ENCODE measurements around the gene GRK5.

The GRK5 gene

GRCh38 chr10:119310806-119311205 is 103.4 kb downstream of the GRK5 start:
- H3K79me2 ChIP-seq: peaks cover 99% of the 10 kb centered on the region

GRCh38 chr10:119312241-119312640 is 104.9 kb downstream of the GRK5 start:
- Histone ChIP-seq H3K4me3 (ENCODE audit: low read depth, low read length) (no peak overlapping the region), H3K9me3 (ENCODE audit: control insufficient read depth, low read length) (no peaks in the 10 kb centered on the region), H3K9ac (no peak overlapping the region), H3K36me3 (ENCODE audit: control insufficient read depth, insufficient read depth, low read length) (no peaks in the 10 kb centered on the region), H2AFZ (no peak overlapping the region), H3K27me3 (ENCODE audit: control insufficient read depth, insufficient read depth, low read length) (no peaks in the 10 kb centered on the region), H3K4me2 (ENCODE audit: low read length) (no peak overlapping the region), H3K79me2 (peaks cover 99% of the 10 kb centered on the region), H3K27ac (no peak overlapping the region), H3K4me1 (peaks cover 15% of the 10 kb centered on the region)
- TF ChIP-seq CTCF (IDR thresholded peaks at IDR 0.05): no peak

More at GRCh38 chr10:119310806-119311205, 103.4 kb downstream of the GRK5 start:
- no peaks in the 10 kb centered on the region for H3K27me3 ChIP-seq (ENCODE audit: control insufficient read depth, insufficient read depth, low read length)
- no peaks in the 10 kb centered on the region for H3K36me3 ChIP-seq (ENCODE audit: control insufficient read depth, insufficient read depth, low read length)
- H2AFZ ChIP-seq: no peak overlapping the region
- H3K9me3 ChIP-seq (ENCODE audit: control insufficient read depth, low read length): no peaks in the 10 kb centered on the region
- no peak overlapping the region for H3K4me3 ChIP-seq (ENCODE audit: low read depth, low read length)
- H3K4me2 ChIP-seq (ENCODE audit: low read length): no peak overlapping the region
- no peak overlapping the region for H3K9ac ChIP-seq
- H3K27ac ChIP-seq: no peak overlapping the region
- no peak for TF ChIP-seq CTCF (IDR thresholded peaks at IDR 0.05)
- H3K4me1 ChIP-seq: peaks cover 15% of the 10 kb centered on the region

GRCh38 chr10:119313024-119313423 is 105.7 kb downstream of the GRK5 start:
- H3K36me3 ChIP-seq (ENCODE audit: control insufficient read depth, insufficient read depth, low read length): no peaks in the 10 kb centered on the region
- H3K9ac ChIP-seq: no peak overlapping the region
- H3K79me2 ChIP-seq: peaks cover 99% of the 10 kb centered on the region
- no peak overlapping the region for H3K4me3 ChIP-seq (ENCODE audit: low read depth, low read length)
- TF ChIP-seq CTCF (IDR thresholded peaks at IDR 0.05): no peak
- no peaks in the 10 kb centered on the region for H3K9me3 ChIP-seq (ENCODE audit: control insufficient read depth, low read length)
- no peak overlapping the region for H3K4me2 ChIP-seq (ENCODE audit: low read length)
- no peaks in the 10 kb centered on the region for H3K27me3 ChIP-seq (ENCODE audit: control insufficient read depth, insufficient read depth, low read length)
- no peak overlapping the region for H3K27ac ChIP-seq
- H2AFZ ChIP-seq: no peak overlapping the region
- peaks cover 17% of the 10 kb centered on the region for H3K4me1 ChIP-seq

GRCh38 chr10:119313644-119314043 is 106.3 kb downstream of the GRK5 start:
- no peak overlapping the region for H2AFZ ChIP-seq
- no peak for TF ChIP-seq CTCF (IDR thresholded peaks at IDR 0.05)
- H3K4me2 ChIP-seq (ENCODE audit: low read length): no peak overlapping the region
- no peak overlapping the region for H3K4me3 ChIP-seq (ENCODE audit: low read depth, low read length)
- no peaks in the 10 kb centered on the region for H3K27me3 ChIP-seq (ENCODE audit: control insufficient read depth, insufficient read depth, low read length)
- peaks cover 18% of the 10 kb centered on the region for H3K4me1 ChIP-seq
- H3K9ac ChIP-seq: no peak overlapping the region
- H3K79me2 ChIP-seq: peaks cover 99% of the 10 kb centered on the region
- H3K36me3 ChIP-seq (ENCODE audit: control insufficient read depth, insufficient read depth, low read length): no peaks in the 10 kb centered on the region
- H3K9me3 ChIP-seq (ENCODE audit: control insufficient read depth, low read length): no peaks in the 10 kb centered on the region
- H3K27ac ChIP-seq: no peak overlapping the region

GRCh38 chr10:119314061-119314460 is 106.7 kb downstream of the GRK5 start:
- H3K4me1 ChIP-seq: peaks cover 18% of the 10 kb centered on the region
- H3K4me2 ChIP-seq (ENCODE audit: low read length): no peak overlapping the region
- H3K27ac ChIP-seq: no peak overlapping the region

More at GRCh38 chr10:119314061-119314460, 106.7 kb downstream of the GRK5 start:
- Histone ChIP-seq H3K4me3 (ENCODE audit: low read depth, low read length) (no peak overlapping the region), H3K9me3 (ENCODE audit: control insufficient read depth, low read length) (no peaks in the 10 kb centered on the region), H3K79me2 (peaks cover 98% of the 10 kb centered on the region), H2AFZ (no peak overlapping the region), H3K27me3 (ENCODE audit: control insufficient read depth, insufficient read depth, low read length) (no peaks in the 10 kb centered on the region), H3K9ac (no peak overlapping the region), H3K36me3 (ENCODE audit: control insufficient read depth, insufficient read depth, low read length) (no peaks in the 10 kb centered on the region)
- TF ChIP-seq CTCF (IDR thresholded peaks at IDR 0.05): no peak
